Measurements from ENCODE around the gene PCA3.

PCA3 gene

GRCh38 chr9:76818271-76818670 is 54.0 kb downstream of the PCA3 start:
- peak; percentile 98 for DNase-seq (ENCODE audit: low read depth, low spot score)
- no peak for TF ChIP-seq CTCF (IDR thresholded peaks at IDR 0.05; ENCODE audit: low read depth, low read length)
- in situ Hi-C loops (cut with HindIII; ENCODE audit: low sequenced_read_pairs) = no loop called here
- no peak overlapping the region for H3K4me3 ChIP-seq (ENCODE audit: low read depth, low read length)

GRCh38 chr9:76820431-76820830 is 56.2 kb downstream of the PCA3 start:
- TF ChIP-seq CTCF (IDR thresholded peaks at IDR 0.05; ENCODE audit: low read depth, low read length) = no peak
- no peak overlapping the region for H3K4me3 ChIP-seq (ENCODE audit: low read depth, low read length)
- no peak for DNase-seq (ENCODE audit: low read depth, low spot score)
- in situ Hi-C loops (cut with HindIII; ENCODE audit: low sequenced_read_pairs) = no loop called here

- TF ChIP-seq CTCF (IDR thresholded peaks at IDR 0.05; ENCODE audit: low read depth, low read length) = no peak
- H3K4me3 ChIP-seq (ENCODE audit: low read depth, low read length) = no peak overlapping the region
- DNase-seq (ENCODE audit: low read depth, low spot score) = no peak
- in situ Hi-C loops (cut with HindIII; ENCODE audit: low sequenced_read_pairs) = no loop called here
These were observed 63.2 kb downstream of the PCA3 start for GRCh38 chr9:76827296-76828080.

- TF ChIP-seq CTCF (IDR thresholded peaks at IDR 0.05; ENCODE audit: low read depth, low read length) = no peak
- in situ Hi-C loops (cut with HindIII; ENCODE audit: low sequenced_read_pairs) = no loop called here
These were observed 64.2 kb downstream of the PCA3 start for GRCh38 chr9:76828447-76828846.

GRCh38 chr9:76835571-76836283 is 71.5 kb downstream of the PCA3 start:
- peak; percentile 91 for DNase-seq (ENCODE audit: low read depth, low spot score)
- H3K4me3 ChIP-seq (ENCODE audit: low read depth, low read length) = no peak overlapping the region
- TF ChIP-seq CTCF (IDR thresholded peaks at IDR 0.05; ENCODE audit: low read depth, low read length) = no peak
- in situ Hi-C loops (cut with HindIII; ENCODE audit: low sequenced_read_pairs) = no loop called here

More at GRCh38 chr9:76828447-76828846, 64.2 kb downstream of the PCA3 start:
- DNase-seq (ENCODE audit: low read depth, low spot score) = no peak
- no peak overlapping the region for H3K4me3 ChIP-seq (ENCODE audit: low read depth, low read length)

Data from astrocyte of the spinal cord (primary cell).